Vagina (tissue), 2 donors: ENCODE data around the gene ARMH1.

Experiments
- CTCF ChIP-seq, 3 experiments: fragments of 450-650 bp in 2 of 3; fragments of 200-600 bp in 1 of 3; sonication (generic) in 1 of 3; IDR thresholded peaks; one replicate each; pipeline ENCODE4 v1.5.1; 2017 to 2019; ENCODE audit warnings: antibody characterized with exemption in 3 of 3, mild to moderate bottlenecking in 2 of 3, moderate library complexity in 2 of 3
- POLR2A ChIP-seq, 2 donors: fragments of 450-650 bp; IDR thresholded peaks; one replicate each; pipeline ENCODE4 v1.6.1; 2017; ENCODE audit warnings: antibody characterized with exemption in 2 of 2, mild to moderate bottlenecking in 2 of 2, moderate library complexity in 2 of 2
- POLR2AphosphoS5 ChIP-seq, 2 donors: sonication (generic); formaldehyde crosslinking; IDR thresholded peaks; one replicate each; pipeline ENCODE4 v1.9.0; 2017; ENCODE audit warnings: antibody characterized with exemption in 2 of 2, mild to moderate bottlenecking in 2 of 2, low read depth in 1 of 2; ENCODE audit not compliant: insufficient read depth in 1 of 2

GRCh38 chr1:44630116-44630515, 44.4 kb upstream of the ARMH1 start:
- no peak for TF ChIP-seq POLR2A (IDR thresholded peaks at IDR 0.05)
- no peak for TF ChIP-seq CTCF (IDR thresholded peaks at IDR 0.05)
- TF ChIP-seq POLR2AphosphoS5 (IDR thresholded peaks at IDR 0.05; ENCODE audit: insufficient read depth in 1 of 2, low read depth in 1 of 2), result no peak
